Measurements from ENCODE around the gene PTPRD.

- TF ChIP-seq CTCF (IDR thresholded peaks at IDR 0.05; ENCODE audit: insufficient read depth, low read length, poor library complexity, severe bottlenecking) (no peak), EZH2phosphoT487 (conservative IDR thresholded peaks at IDR 0.05; ENCODE audit: low read length) (no peak)
Measured at GRCh38 chr9:9574080-9574479, 1038.7 kb downstream of the PTPRD start.
